Limb (tissue), 2 donors: Measurements from ENCODE around the gene PHLPP1.
"Not testable (repeated sequence)": the region's sequence is repeated elsewhere in the genome, so short reads cannot be mapped to it uniquely, and the experiment has no call there.

Experiments
- DNase-seq, 2 donors: peaks; one replicate each; pipeline ENCODE4 v3.0.0-alpha.2; 2016; ENCODE audit errors: extremely low spot score in 2 of 2

The PHLPP1 gene

DNA sequence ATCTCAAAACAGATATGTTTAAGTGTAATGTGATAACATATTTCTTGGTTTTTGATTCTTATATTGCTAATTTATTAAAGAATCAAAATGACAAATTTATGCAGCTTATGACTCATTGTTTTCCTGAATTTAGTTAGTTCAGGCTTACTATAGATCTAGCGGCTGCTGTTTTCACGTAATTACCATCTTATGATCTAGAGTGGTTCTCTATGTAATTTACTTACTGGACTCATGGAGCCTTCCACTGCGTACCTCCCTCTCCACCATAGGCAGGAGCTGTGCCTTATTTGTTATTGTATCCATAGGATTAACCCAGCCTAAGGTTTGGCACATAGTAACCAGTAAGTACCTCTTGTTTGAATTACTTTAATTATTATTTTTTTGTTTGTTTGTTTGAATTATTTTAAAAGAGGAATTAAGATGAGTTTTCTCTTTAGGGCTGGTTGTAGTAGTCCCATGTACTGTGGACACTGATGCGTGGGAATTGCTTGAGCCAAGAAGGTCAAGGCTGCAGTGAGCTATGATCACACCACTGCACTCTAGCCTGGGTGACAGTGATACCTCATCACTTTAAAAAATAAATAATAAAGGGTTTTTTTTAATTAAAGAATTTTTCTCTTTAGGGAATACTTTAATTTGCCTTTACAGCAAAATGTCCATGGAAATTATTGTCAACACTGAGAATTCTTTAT lies 165.5 kb downstream of the PHLPP1 start:
- no peak for DNase-seq

DNA sequence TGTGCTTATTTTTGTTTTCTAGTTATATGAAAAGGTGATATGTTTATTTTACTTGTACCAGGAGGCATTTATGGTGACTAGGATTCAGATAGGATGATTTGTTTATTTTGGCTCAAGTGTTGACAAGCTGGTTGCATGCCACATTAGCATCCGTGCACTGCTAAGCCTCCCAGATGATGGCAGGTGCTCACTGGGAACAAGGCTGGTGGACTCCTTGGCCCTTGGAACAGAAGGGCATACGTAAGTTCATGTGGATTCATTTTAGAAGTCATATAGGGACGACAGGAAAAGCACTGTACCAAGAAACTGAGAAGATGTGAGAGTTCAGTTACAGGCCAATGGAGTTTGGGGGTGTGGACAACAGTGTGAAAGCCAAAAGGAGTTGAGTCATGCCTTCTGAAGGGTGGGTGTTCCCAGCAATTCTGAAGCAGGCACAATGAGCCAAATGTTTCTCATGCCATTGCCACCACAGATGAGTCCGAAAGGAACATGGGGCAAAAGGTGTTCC lies 166.2 kb downstream of the PHLPP1 start:
- no peak for DNase-seq

GRCh38 chr18:62883937-62884735 lies 168.8 kb downstream of the PHLPP1 start:
- no peak for DNase-seq

GRCh38 chr18:62885804-62886203 lies 170.5 kb downstream of the PHLPP1 start:
- DNase-seq: no peak

DNA sequence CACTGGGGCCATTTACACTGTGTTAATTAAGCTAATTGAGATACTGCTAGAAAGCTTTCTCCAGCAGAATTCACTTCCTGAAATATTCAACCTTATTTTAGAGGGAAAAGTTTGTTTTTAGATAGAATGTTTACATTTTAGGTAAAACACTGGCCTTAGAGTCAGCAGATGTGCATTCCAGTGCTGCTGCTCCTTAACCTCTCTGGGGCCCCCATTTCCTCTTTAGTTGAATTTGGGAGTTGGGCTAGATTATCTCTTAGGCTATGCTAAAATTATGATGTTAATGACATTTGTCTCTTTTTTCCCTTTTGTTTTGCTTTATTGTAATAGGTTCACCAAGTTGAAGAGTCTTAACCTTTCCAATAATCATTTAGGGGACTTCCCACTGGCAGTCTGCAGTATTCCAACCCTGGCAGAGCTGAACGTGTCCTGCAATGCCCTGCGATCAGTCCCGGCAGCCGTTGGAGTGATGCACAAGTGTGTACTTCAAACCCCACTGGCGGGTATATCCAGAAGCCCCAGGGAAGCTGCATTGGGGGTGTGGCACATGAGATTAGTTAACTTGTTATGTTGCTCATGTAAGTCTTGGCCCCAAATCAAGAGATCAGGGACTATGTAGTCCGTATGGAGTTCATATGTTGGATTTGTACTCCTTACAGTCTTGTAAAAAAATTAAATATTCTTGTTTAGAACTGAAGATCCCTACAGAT lies 179.5 kb downstream of the PHLPP1 start:
- DNase-seq: no peak

DNA sequence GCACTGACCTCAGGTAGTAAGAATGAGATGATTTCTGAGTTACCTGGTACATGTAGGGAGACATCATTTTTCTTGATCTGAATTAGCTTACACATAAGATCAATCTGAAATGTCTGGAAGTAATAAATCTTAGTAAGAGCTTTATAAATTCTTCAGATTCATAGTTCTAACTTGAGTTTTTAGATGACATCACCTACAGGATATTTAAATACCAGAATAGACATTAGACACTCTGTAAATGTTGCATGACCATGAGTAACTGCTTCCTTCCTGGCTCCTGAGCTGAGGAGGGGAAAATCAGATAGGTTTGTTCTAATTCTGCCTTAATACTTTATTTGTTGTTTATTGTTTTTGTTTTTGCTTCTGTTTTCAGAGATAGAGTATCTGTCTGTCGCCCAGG lies 181.8 kb downstream of the PHLPP1 start:
- DNase-seq: no peak

DNA sequence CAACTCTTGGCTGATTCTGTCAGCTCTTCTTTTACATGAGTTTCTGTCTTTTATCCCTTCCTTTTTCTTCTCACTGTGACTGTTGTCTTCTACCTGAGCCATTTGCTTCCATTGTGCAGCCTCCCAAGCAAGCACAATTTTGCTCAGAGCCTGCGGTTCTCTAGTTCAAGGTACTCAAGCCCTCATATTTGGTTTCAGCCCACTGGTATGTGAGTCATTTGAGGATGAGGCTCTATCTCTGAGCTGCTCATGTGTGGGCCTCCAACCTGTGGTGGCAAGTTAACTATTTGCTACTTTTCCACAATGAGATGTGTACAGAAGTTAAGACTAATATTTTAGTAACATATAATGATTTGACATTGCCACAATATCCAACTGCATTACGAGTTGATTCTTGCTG lies 183.0 kb downstream of the PHLPP1 start:
- DNase-seq: no peak

DNA sequence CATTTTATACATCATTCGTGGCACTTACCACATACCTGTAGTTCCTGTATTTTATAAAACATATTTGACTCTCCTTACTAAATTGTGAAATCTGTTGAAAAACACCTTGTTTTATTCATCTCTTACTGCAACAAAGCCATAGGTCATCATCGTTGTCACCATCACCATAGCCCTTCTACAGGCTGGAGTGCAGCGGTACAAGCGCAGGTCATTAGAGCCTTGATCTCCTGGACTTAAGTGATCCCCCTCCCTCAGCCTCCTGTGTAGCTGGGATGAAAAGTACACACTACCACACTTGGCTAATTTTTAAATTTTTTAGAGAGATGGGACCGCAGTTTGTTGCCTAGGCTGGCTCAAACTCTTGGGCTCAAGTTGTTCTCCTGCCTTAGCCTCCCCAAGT lies 184.2 kb downstream of the PHLPP1 start:
- DNase-seq: no peak

DNA sequence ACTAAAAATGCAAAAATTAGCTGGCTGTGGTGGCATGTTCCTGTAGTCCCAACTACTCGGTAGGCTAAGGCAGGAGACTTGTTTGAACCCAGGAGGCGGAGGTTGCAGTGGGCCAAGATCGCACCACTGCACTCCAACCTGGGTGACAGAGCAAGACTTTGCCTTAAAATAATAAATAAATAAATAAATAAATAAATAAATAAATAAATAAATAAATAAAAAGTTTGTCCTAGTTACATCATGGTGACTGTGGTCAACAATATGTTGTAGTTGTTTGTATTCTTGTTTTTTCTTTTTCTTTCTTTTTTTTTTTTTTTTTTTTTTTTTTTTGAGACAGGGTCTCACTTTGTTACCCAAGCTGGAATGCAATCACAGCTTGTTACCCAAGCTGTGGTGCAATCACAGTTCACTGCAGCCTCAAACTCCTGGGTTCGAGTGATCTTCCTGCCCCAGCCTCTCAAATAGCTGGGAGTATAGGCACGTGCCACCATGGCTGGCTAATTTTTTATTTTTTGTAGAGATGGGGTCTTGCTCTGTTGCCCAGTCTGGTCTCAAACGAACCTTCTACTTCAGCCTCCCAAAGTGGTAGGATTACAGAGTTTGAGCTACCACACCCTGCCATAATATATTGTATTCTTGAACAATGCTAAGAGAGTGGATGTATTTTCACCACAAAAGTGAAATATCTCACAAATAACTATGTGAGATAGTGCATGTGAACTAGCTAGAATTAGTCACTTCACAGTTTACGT lies 185.0 kb downstream of the PHLPP1 start:
- no peak for DNase-seq

GRCh38 chr18:62902776-62903175 lies 187.4 kb downstream of the PHLPP1 start:
- DNase-seq: no peak

- no peak for DNase-seq
Measured at GRCh38 chr18:62904396-62905285, 189.3 kb downstream of the PHLPP1 start.

DNA sequence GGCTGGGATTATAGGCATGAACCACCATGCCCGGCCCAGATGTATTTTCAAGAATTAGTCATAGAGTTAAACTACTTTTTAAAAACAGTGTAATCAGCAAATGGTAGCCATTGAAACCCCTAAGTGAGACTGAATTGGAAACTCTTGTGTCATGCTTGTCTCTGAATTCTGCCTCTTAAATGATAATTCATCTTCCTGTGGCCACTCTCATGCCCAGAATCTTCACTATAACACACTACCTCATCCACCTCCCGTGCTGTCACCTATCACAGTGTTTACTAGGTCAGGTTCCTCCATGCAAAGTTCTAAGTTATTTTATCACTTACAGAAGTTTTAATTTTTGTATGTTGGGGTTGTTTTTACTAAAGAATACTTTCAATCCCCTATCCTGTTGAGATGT lies 197.5 kb downstream of the PHLPP1 start:
- DNase-seq: no peak

DNA sequence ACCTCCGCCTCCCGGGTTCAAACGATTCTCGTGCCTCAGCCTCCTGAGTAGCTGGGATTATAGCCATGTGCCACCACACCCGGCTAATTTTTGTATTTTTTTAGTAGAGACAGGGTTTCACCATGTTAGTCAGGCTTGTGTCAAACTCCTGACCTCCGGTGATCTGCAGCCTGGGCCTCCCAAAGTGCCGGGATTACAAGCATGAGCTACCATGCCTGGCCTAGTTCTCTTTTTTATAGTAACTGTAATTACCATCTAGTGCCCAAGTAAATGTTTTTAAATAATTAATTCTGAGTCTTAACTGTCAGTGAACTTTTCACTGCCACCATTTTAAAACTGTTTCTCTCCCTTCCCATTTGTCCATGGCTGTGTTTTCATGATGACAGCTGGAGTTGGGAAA lies 198.5 kb downstream of the PHLPP1 start:
- DNase-seq: not testable (repeated sequence)

DNA sequence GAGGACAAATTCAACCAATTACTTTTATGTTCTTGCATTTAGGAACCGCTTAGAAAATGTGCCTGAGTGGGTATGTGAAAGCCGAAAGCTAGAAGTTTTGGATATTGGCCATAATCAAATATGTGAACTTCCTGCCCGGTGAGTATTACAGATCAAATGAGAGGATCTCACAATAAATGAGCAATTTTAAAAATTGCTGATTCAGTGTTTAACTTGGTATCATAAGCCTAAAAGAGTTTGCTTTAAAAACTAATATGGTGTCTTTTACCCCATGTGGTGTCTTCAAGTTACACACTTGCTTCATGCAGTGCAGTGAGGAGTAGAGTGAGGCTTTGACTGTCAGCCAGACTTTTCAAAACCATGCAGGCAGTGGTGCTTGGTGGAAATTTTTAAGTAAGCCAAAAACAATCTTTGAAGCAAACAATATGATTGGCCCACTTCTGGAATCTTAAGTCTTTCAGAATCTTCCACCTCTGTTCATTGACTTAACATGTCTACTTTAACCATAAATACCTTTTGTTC lies 199.6 kb downstream of the PHLPP1 start:
- DNase-seq: no peak

- DNase-seq: no peak
Measured at GRCh38 chr18:62918361-62918760, 203.0 kb downstream of the PHLPP1 start.

- DNase-seq: no peak
Measured at GRCh38 chr18:62919109-62919838, 203.9 kb downstream of the PHLPP1 start.

GRCh38 chr18:62925031-62925688 lies 209.8 kb downstream of the PHLPP1 start:
- no peak for DNase-seq

- DNase-seq: no peak
Measured at GRCh38 chr18:62928326-62928725, 213.0 kb downstream of the PHLPP1 start.
